Measurements from ENCODE around the gene RTCA. TPM values are rescaled to one million over a fixed set of nuclear protein-coding genes. Genes with fewer than 3 reads are reported as not detected.
"Not testable (repeated sequence)": the region's sequence is repeated elsewhere in the genome, so short reads cannot be mapped to it uniquely, and the experiment has no call there.

RTCA gene
- total RNA-seq, 1 donor from 2014 or later = 64.0 TPM

DNA sequence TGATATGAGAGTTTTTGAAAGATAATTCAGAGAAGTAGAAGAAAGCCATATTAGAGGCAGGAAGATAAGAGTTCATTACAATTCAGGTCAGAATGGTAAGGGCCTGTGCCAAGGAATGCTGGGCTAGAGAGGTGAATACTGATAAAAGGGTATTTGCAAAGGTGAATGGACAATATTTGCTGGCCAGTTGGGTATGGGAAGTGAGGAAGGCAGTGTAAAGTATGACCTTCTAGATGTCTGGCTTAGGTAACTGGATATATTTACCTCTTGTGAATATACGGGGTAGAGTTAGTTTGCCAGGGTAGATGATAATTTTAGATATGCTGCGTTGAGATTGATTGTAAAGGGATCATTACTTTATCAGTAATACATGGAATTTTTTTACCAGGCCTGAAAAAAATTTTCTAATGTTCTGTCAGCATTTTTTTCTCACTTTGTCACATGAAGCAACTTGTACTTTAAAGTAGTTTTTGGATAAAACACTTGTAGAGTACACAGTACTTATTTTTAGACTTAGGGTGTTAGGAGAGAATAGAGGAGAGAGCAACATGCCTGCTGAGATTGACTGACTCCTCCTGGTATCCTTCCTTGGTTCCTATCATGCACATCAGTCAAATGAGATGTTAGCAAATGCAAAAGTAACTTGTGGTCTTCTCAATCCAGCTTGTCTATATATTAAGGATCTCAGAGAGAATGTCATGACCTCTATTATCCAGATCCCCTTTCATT lies 14.1 kb downstream of the RTCA start:
- Histone ChIP-seq H3K27me3 (ENCODE audit: control insufficient read depth, insufficient read depth, low read length) (no peaks in the 10 kb centered on the region), H3K36me3 (ENCODE audit: control insufficient read depth, insufficient read depth, low read length) (peaks cover 7% of the 10 kb centered on the region), H3K4me3 (ENCODE audit: low read depth, low read length) (no peak overlapping the region)
- DNase-seq (ENCODE audit: low read depth) = no peak
- FAIRE-seq = no peak
- no peak for TF ChIP-seq CTCF (IDR thresholded peaks at IDR 0.05; ENCODE audit: insufficient read depth, low read length, severe bottlenecking)

GRCh38 chr1:100284591-100284990 lies 18.6 kb downstream of the RTCA start:
- Histone ChIP-seq H3K27me3 (ENCODE audit: control insufficient read depth, insufficient read depth, low read length) (no peaks in the 10 kb centered on the region), H3K36me3 (ENCODE audit: control insufficient read depth, insufficient read depth, low read length) (peaks cover 10% of the 10 kb centered on the region), H3K4me3 (ENCODE audit: low read depth, low read length) (no peak overlapping the region)
- FAIRE-seq (no peak), DNase-seq (ENCODE audit: low read depth) (no peak)
- TF ChIP-seq CTCF (IDR thresholded peaks at IDR 0.05; ENCODE audit: insufficient read depth, low read length, severe bottlenecking) = no peak

- no peak for DNase-seq (ENCODE audit: low read depth)
- Histone ChIP-seq H3K36me3 (ENCODE audit: control insufficient read depth, insufficient read depth, low read length) (peaks cover 11% of the 10 kb centered on the region), H3K27me3 (ENCODE audit: control insufficient read depth, insufficient read depth, low read length) (no peaks in the 10 kb centered on the region), H3K4me3 (ENCODE audit: low read depth, low read length) (no peak overlapping the region)
- no peak for TF ChIP-seq CTCF (IDR thresholded peaks at IDR 0.05; ENCODE audit: insufficient read depth, low read length, severe bottlenecking)
- FAIRE-seq = no peak
Measured at GRCh38 chr1:100287162-100287561, 21.1 kb downstream of the RTCA start.

DNA sequence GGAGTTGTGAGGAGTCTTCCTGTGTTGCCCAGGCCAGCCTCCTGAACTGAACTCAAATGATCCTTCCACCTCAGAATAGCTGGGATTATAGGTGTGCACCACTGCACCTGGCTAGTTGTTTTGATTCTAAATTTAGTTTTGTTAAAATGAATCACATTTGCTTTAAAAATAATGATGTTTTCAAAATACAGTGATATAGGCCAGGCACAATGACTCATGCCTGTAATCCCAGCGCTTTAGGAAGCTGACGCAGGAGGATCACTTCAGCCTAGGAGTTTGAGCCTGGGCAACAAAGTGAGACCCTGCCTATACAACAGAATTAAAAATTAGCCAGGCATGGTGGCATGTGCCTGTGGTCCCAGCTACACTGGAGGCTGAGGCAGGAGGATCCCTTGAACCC lies 24.3 kb downstream of the RTCA start:
- no peak for FAIRE-seq

GRCh38 chr1:100292711-100293110 lies 26.7 kb downstream of the RTCA start:
- no peaks in the 10 kb centered on the region for H3K27me3 ChIP-seq (ENCODE audit: control insufficient read depth, insufficient read depth, low read length)
- FAIRE-seq (no peak), DNase-seq (ENCODE audit: low read depth) (no peak)
- TF ChIP-seq CTCF (IDR thresholded peaks at IDR 0.05; ENCODE audit: insufficient read depth, low read length, severe bottlenecking) = no peak
- H3K36me3 ChIP-seq (ENCODE audit: control insufficient read depth, insufficient read depth, low read length) = peaks cover 3% of the 10 kb centered on the region
- no peak overlapping the region for H3K4me3 ChIP-seq (ENCODE audit: low read depth, low read length)

More for the DNA sequence above, 24.3 kb downstream of the RTCA start:
- no peak for TF ChIP-seq CTCF (IDR thresholded peaks at IDR 0.05; ENCODE audit: insufficient read depth, low read length, severe bottlenecking)
- DNase-seq (ENCODE audit: low read depth) = no peak
- H3K4me3 ChIP-seq (ENCODE audit: low read depth, low read length) = no peak overlapping the region
- H3K36me3 ChIP-seq (ENCODE audit: control insufficient read depth, insufficient read depth, low read length) = peaks cover 9% of the 10 kb centered on the region
- no peaks in the 10 kb centered on the region for H3K27me3 ChIP-seq (ENCODE audit: control insufficient read depth, insufficient read depth, low read length)

DNA sequence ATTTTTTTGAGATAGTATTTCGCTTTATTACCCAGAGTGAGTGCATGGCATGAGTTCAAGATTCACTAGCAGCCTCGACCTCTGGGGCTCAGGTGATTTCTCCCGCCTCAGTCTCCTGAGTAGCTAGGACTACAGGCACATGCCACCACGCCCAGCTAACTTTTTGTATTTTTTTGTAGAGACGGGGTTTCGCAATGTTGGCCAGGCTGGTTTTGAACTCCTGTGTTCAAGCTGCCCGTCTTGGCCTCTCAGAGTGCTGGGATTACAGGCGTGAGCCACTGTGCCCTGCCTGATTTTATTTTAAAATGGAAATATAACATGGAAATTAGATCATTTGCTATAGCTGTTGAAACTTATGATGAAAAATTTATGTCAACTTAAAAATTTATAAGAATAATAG lies 30.1 kb downstream of the RTCA start:
- FAIRE-seq = no peak
- H3K36me3 ChIP-seq (ENCODE audit: control insufficient read depth, insufficient read depth, low read length) = peaks cover 1% of the 10 kb centered on the region
- TF ChIP-seq CTCF (IDR thresholded peaks at IDR 0.05; ENCODE audit: insufficient read depth, low read length, severe bottlenecking) = no peak
- no peak for DNase-seq (ENCODE audit: low read depth)
- H3K4me3 ChIP-seq (ENCODE audit: low read depth, low read length) = no peak overlapping the region
- H3K27me3 ChIP-seq (ENCODE audit: control insufficient read depth, insufficient read depth, low read length) = no peaks in the 10 kb centered on the region

- H3K36me3 ChIP-seq (ENCODE audit: control insufficient read depth, insufficient read depth, low read length); FAIRE-seq; DNase-seq (ENCODE audit: low read depth); H3K27me3 ChIP-seq (ENCODE audit: control insufficient read depth, insufficient read depth, low read length); H3K4me3 ChIP-seq (ENCODE audit: low read depth, low read length): not testable (repeated sequence)
Measured at GRCh38 chr1:100296997-100297396, 31.0 kb downstream of the RTCA start.

Measured in bronchial epithelial cell (primary cell).